ENCODE results near the gene MTHFD1L.

- TF ChIP-seq, protein P1, sequence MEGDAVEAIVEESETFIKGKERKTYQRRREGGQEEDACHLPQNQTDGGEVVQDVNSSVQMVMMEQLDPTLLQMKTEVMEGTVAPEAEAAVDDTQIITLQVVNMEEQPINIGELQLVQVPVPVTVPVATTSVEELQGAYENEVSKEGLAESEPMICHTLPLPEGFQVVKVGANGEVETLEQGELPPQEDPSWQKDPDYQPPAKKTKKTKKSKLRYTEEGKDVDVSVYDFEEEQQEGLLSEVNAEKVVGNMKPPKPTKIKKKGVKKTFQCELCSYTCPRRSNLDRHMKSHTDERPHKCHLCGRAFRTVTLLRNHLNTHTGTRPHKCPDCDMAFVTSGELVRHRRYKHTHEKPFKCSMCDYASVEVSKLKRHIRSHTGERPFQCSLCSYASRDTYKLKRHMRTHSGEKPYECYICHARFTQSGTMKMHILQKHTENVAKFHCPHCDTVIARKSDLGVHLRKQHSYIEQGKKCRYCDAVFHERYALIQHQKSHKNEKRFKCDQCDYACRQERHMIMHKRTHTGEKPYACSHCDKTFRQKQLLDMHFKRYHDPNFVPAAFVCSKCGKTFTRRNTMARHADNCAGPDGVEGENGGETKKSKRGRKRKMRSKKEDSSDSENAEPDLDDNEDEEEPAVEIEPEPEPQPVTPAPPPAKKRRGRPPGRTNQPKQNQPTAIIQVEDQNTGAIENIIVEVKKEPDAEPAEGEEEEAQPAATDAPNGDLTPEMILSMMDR (IDR thresholded peaks at IDR 0.05): no peak
- no peak for TF ChIP-seq POLR2A (IDR thresholded peaks at IDR 0.05)
These were observed 115.6 kb downstream of the MTHFD1L start for GRCh38 chr6:150981095-150981494.
